OCI-LY1 (cell line): Measurements from ENCODE around the gene KCNJ4.

Experiments used
- H2AFZ ChIP-seq: fragments of 200-600 bp; sonication (generic), shearing (Covaris generic); 2 replicates; pipeline ENCODE4 v1.6.0; 2014; ENCODE audit warnings: antibody characterized with exemption, mild to moderate bottlenecking, low read length
- H3F3A ChIP-seq: fragments of 200-600 bp; sonication (generic), shearing (Covaris generic); 2 replicates; pipeline ENCODE4 v1.6.0; 2014; ENCODE audit warnings: mild to moderate bottlenecking, antibody characterized with exemption, low read length, moderate library complexity; ENCODE audit not compliant: insufficient read depth
- H3K27ac ChIP-seq: fragments of 200-600 bp; sonication (generic); 2 replicates; pipeline ENCODE4 v1.5.1; 2014; ENCODE audit warnings: low read length, mixed run types, mild to moderate bottlenecking, low read depth; ENCODE audit not compliant: poor library complexity, severe bottlenecking
- H3K27me3 ChIP-seq: fragments of 200-600 bp; sonication (generic); 2 replicates; pipeline ENCODE4 v1.6.0; 2014; ENCODE audit warnings: antibody characterized with exemption, mild to moderate bottlenecking, low read length, moderate library complexity; ENCODE audit not compliant: insufficient read depth
- H3K36me3 ChIP-seq: fragments of 200-600 bp; sonication (generic); 2 replicates; pipeline ENCODE4 v1.6.1; 2014; ENCODE audit warnings: mild to moderate bottlenecking, antibody characterized with exemption, low read length, moderate library complexity, mixed read lengths; ENCODE audit not compliant: insufficient read depth
- H3K4me1 ChIP-seq: fragments of 200-600 bp; sonication (generic); 2 replicates; pipeline ENCODE4 v1.5.1; 2014; ENCODE audit warnings: mild to moderate bottlenecking, low read length, moderate library complexity; ENCODE audit not compliant: insufficient read depth, severe bottlenecking
- H3K4me2 ChIP-seq: fragments of 200-600 bp; sonication (generic), shearing (Covaris generic); 2 replicates; pipeline ENCODE4 v1.6.1; 2014; ENCODE audit warnings: low read length
- H3K4me3 ChIP-seq: fragments of 200-600 bp; sonication (generic); 2 replicates; pipeline ENCODE4 v1.5.1; 2014; ENCODE audit warnings: low read length, low read depth, mild to moderate bottlenecking, mixed read lengths; ENCODE audit not compliant: poor library complexity, severe bottlenecking
- H3K79me2 ChIP-seq: fragments of 200-600 bp; shearing (Covaris generic); 2 replicates; pipeline ENCODE4 v1.6.1; 2016; ENCODE audit warnings: mixed run types, low read length, mixed read lengths; ENCODE audit not compliant: insufficient read depth
- H3K9ac ChIP-seq: fragments of 200-600 bp; sonication (generic), shearing (Covaris generic); 2 replicates; pipeline ENCODE4 v1.6.1; 2014; ENCODE audit warnings: mild to moderate bottlenecking, low read length, mixed read lengths
- H3K9me2 ChIP-seq: fragments of 200-600 bp; sonication (generic), shearing (Covaris generic); 2 replicates; pipeline ENCODE4 v1.6.1; 2014; ENCODE audit warnings: low read depth, mild to moderate bottlenecking, low read length, mixed read lengths
- H3K9me3 ChIP-seq: fragments of 200-600 bp; shearing (Covaris generic); 2 replicates; pipeline ENCODE4 v1.6.1; 2014; ENCODE audit warnings: low read length, mixed read lengths
- H4K20me1 ChIP-seq: fragments of 200-600 bp; sonication (generic), shearing (Covaris generic); 2 replicates; pipeline ENCODE4 v1.6.0; 2016; ENCODE audit warnings: mild to moderate bottlenecking, low read length; ENCODE audit not compliant: insufficient read depth
- EZH2 ChIP-seq: fragments of 200-600 bp; sonication (generic), shearing (Covaris generic); IDR thresholded peaks from 2 replicates; pipeline ENCODE4 v1.8.0; 2017; ENCODE audit warnings: borderline replicate concordance, mixed run types, mild to moderate bottlenecking, antibody characterized with exemption, low read length, moderate library complexity, mixed read lengths
- TF ChIP-seq, protein P1 (sequence below): fragments of 200-600 bp; sonication (generic), shearing (Covaris generic); IDR thresholded peaks from 2 replicates; pipeline ENCODE4 v1.5.1; 2017; ENCODE audit warnings: mild to moderate bottlenecking, antibody characterized with exemption, low read length, moderate library complexity, mixed read lengths

Gene KCNJ4

GRCh38 chr22:38467438-38467903 lies 12.5 kb upstream of the KCNJ4 start:
- H3K4me3 ChIP-seq = no peak overlapping the region
- H3K27ac ChIP-seq = no peak overlapping the region
- H3K4me2 ChIP-seq = no peak overlapping the region
- H3K79me2 ChIP-seq = no peaks in the 10 kb centered on the region
- H3K9me2 ChIP-seq = no peaks in the 10 kb centered on the region
- H3K9me3 ChIP-seq = no peaks in the 10 kb centered on the region
- H2AFZ ChIP-seq = no peak overlapping the region
- H3K9ac ChIP-seq = no peak overlapping the region
- no peaks in the 10 kb centered on the region for H4K20me1 ChIP-seq
- peaks cover 7% of the 10 kb centered on the region for H3K4me1 ChIP-seq
- TF ChIP-seq EZH2 = no peak
- TF ChIP-seq, protein P1, sequence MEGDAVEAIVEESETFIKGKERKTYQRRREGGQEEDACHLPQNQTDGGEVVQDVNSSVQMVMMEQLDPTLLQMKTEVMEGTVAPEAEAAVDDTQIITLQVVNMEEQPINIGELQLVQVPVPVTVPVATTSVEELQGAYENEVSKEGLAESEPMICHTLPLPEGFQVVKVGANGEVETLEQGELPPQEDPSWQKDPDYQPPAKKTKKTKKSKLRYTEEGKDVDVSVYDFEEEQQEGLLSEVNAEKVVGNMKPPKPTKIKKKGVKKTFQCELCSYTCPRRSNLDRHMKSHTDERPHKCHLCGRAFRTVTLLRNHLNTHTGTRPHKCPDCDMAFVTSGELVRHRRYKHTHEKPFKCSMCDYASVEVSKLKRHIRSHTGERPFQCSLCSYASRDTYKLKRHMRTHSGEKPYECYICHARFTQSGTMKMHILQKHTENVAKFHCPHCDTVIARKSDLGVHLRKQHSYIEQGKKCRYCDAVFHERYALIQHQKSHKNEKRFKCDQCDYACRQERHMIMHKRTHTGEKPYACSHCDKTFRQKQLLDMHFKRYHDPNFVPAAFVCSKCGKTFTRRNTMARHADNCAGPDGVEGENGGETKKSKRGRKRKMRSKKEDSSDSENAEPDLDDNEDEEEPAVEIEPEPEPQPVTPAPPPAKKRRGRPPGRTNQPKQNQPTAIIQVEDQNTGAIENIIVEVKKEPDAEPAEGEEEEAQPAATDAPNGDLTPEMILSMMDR = no peak
- peaks cover 13% of the 10 kb centered on the region; the same call in 1 of the 2 replicates for H3K27me3 ChIP-seq
- no peaks in the 10 kb centered on the region for H3F3A ChIP-seq
- no peaks in the 10 kb centered on the region for H3K36me3 ChIP-seq

DNA sequence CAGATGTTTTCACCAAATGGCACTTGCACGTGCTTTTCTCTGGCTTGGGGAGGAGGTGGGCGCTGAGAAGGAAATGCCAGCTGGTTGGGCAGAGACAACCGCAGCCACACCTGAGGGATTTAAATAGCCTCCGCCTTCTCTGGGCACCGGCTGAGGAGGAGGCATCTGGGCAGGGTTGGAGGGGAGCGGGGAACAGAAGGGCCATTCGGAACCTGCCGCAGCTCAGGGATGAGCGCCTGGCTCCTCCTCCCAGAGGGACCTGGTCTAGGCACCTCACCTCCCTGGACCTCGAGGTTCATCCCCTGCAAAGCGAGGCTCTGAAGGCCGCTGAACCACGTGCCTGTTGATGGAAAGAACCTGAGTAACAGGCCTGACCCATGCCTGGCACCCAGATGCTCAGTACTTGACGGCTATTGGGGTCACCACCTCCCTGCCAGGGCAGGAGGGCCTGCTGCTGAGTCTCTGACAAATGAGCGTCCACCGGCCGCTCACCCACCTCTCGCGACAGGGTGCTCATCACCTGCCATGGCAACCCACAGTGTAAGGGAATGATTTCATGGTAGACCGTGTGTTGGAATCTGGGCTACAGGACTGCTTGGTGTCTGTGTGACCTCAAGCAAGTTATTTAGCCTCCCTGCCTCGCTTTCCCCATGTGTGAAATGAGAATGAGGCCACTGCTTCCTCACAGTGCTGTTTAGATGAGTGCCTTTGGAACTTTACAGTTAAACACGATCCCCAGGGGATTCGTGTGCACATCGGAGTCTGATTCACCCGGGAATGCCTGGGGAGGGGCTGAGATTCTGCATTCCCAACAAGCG lies 10.9 kb upstream of the KCNJ4 start:
- H3K79me2 ChIP-seq = no peaks in the 10 kb centered on the region
- H4K20me1 ChIP-seq = no peaks in the 10 kb centered on the region
- H3K9me2 ChIP-seq = no peaks in the 10 kb centered on the region
- no peak overlapping the region for H2AFZ ChIP-seq
- TF ChIP-seq EZH2 = no peak
- TF ChIP-seq, protein P1 = no peak
- no peaks in the 10 kb centered on the region for H3K36me3 ChIP-seq
- no peaks in the 10 kb centered on the region for H3K9me3 ChIP-seq
- no peak overlapping the region for H3K9ac ChIP-seq
- no peak overlapping the region for H3K4me2 ChIP-seq
- H3K4me1 ChIP-seq = peaks cover 15% of the 10 kb centered on the region
- no peak overlapping the region for H3K27ac ChIP-seq
- H3K4me3 ChIP-seq = no peak overlapping the region
- H3K27me3 ChIP-seq = peaks cover 20% of the 10 kb centered on the region; the same call in 1 of the 2 replicates
- no peaks in the 10 kb centered on the region for H3F3A ChIP-seq

DNA sequence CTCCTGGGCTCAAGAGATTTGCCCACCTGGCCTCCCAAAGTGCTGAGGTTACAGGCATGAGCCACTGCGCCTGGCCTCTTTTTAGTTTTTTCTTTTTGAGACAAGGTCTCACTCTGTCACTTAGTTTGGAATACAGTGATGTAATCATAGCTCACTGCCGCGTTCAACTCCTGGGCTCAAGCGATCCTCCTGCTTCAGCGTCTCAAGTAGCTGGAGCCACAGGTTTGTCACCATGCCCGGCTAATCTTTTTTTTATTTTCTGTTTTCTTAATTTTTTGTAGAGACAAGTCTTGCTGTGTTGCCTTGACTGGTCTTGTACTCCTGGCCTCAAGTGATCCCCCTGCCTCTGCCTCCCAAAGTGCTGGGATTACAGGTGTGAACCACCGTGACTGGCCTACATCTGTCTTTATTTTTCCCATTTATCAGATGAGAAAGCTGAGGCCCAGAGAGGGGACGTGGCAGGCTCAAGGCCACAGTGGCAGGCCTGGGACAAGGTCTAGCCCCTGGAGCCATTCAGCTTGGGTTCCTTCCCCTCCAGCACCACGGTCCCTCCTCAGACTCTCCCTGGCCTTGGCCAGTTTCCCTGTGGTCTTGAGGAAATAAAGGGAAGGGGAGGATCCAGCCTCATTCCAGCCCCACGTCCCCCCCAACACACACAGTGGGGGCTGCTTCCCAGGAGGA lies 10.1 kb upstream of the KCNJ4 start:
- Histone ChIP-seq H3K79me2 (no peaks in the 10 kb centered on the region), H3K4me2 (no peak overlapping the region), H3F3A (no peaks in the 10 kb centered on the region), H2AFZ (no peak overlapping the region), H3K4me3 (no peak overlapping the region), H3K9me3 (no peaks in the 10 kb centered on the region), H3K36me3 (no peaks in the 10 kb centered on the region), H3K9ac (no peak overlapping the region), H4K20me1 (no peaks in the 10 kb centered on the region), H3K4me1 (peaks cover 15% of the 10 kb centered on the region), H3K27me3 (peaks cover 20% of the 10 kb centered on the region; the same call in 1 of the 2 replicates), H3K27ac (no peak overlapping the region), H3K9me2 (no peaks in the 10 kb centered on the region)
- no peak for TF ChIP-seq EZH2
- TF ChIP-seq, protein P1 = no peak
